Tibial artery (tissue), 4 donors: ENCODE data around the gene POLE.
A peak's percentile ranks its signal among the peaks of the same experiment; 100 is the strongest.

Experiments used
- DNase-seq, 2 donors: peaks; one replicate each; pipeline ENCODE4 v3.0.0-alpha.2; 2019
- H3K27ac ChIP-seq, 2 donors: fragments of 200-600 bp; sonication (generic) in 1 of 2; 1 replicate in 1 of 2; 2 replicates in 1 of 2; pipeline ENCODE4 v1.5.1; 2018 to 2019; ENCODE audit warnings: mild to moderate bottlenecking in 1 of 2
- H3K27me3 ChIP-seq, 2 donors: fragments of 200-600 bp; sonication (generic) in 1 of 2; one replicate each; pipeline versions ENCODE4 v1.5.1 to v1.6.0; 2016 to 2019
- H3K36me3 ChIP-seq, 3 donors: fragments of 200-600 bp; sonication (generic) in 2 of 3; one replicate each; pipeline ENCODE4 v1.5.1; 2016 to 2019; ENCODE audit warnings: mild to moderate bottlenecking in 2 of 3
- H3K4me1 ChIP-seq, 4 donors: fragments of 200-600 bp; sonication (generic) in 2 of 4; 1 replicate in 3 of 4; 2 replicates in 1 of 4; pipeline ENCODE4 v1.5.1; 2016 to 2019
- H3K4me3 ChIP-seq, 2 donors: fragments of 200-600 bp; sonication (generic) in 1 of 2; 1 replicate in 1 of 2; 2 replicates in 1 of 2; pipeline ENCODE4 v1.5.1; 2018 to 2019; ENCODE audit warnings: mild to moderate bottlenecking in 2 of 2
- H3K9me3 ChIP-seq, 3 donors: fragments of 200-600 bp; sonication (generic) in 1 of 3; one replicate each; pipeline ENCODE4 v1.5.1; 2016 to 2019
- intact Hi-C: fragments of 100-400 bp; cut with DNase I; formaldehyde crosslinking; loops from one replicate; pipeline ENCODE4 v1.15.0; 2023; ENCODE audit warnings: low total_unique reads
- TF ChIP-seq, protein P1 (sequence below), 2 experiments: fragments of 200-600 bp in 1 of 2; fragments of 450-650 bp in 1 of 2; IDR thresholded peaks; one replicate each; pipeline ENCODE4 v1.5.1; 2017 to 2019; ENCODE audit warnings: antibody characterized with exemption in 2 of 2, mild to moderate bottlenecking in 1 of 2, moderate library complexity in 1 of 2

POLE gene

GRCh38 chr12:132639956-132640520 is 47.1 kb downstream of the POLE start:
- Histone ChIP-seq H3K4me3 (no peak overlapping the region), H3K27me3 (no peaks in the 10 kb centered on the region), H3K27ac (no peak overlapping the region), H3K36me3 (peaks cover 61 to 95% (median 72%) of the 10 kb centered on the region in 3 donors), H3K9me3 (no peaks in the 10 kb centered on the region), H3K4me1 (no peaks in the 10 kb centered on the region)
- DNase-seq: peak in 1 of 2 donors; percentile 42
- TF ChIP-seq, protein P1, sequence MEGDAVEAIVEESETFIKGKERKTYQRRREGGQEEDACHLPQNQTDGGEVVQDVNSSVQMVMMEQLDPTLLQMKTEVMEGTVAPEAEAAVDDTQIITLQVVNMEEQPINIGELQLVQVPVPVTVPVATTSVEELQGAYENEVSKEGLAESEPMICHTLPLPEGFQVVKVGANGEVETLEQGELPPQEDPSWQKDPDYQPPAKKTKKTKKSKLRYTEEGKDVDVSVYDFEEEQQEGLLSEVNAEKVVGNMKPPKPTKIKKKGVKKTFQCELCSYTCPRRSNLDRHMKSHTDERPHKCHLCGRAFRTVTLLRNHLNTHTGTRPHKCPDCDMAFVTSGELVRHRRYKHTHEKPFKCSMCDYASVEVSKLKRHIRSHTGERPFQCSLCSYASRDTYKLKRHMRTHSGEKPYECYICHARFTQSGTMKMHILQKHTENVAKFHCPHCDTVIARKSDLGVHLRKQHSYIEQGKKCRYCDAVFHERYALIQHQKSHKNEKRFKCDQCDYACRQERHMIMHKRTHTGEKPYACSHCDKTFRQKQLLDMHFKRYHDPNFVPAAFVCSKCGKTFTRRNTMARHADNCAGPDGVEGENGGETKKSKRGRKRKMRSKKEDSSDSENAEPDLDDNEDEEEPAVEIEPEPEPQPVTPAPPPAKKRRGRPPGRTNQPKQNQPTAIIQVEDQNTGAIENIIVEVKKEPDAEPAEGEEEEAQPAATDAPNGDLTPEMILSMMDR (IDR thresholded peaks at IDR 0.05): no peak
- intact Hi-C loops: no loop called here

- TF ChIP-seq, protein P1 (IDR thresholded peaks at IDR 0.05): peak; percentile 10 to 45
- intact Hi-C loops: no loop called here
- Histone ChIP-seq H3K4me3 (no peak overlapping the region), H3K27me3 (no peaks in the 10 kb centered on the region), H3K36me3 (peaks cover 69 to 100% (median 84%) of the 10 kb centered on the region in 3 donors), H3K9me3 (no peaks in the 10 kb centered on the region), H3K27ac (no peak overlapping the region), H3K4me1 (no peaks in the 10 kb centered on the region)
- DNase-seq: peak in 1 of 2 donors; percentile 41
Measured at GRCh38 chr12:132638541-132639408, 48.4 kb downstream of the POLE start.

GRCh38 chr12:132637811-132638210 is 49.3 kb downstream of the POLE start:
- no peaks in the 10 kb centered on the region for H3K27me3 ChIP-seq
- TF ChIP-seq, protein P1 (IDR thresholded peaks at IDR 0.05): no peak
- intact Hi-C loops: no loop called here
- H3K9me3 ChIP-seq: no peaks in the 10 kb centered on the region
- DNase-seq: no peak
- H3K27ac ChIP-seq: no peak overlapping the region
- no peak overlapping the region for H3K4me3 ChIP-seq
- no peaks in the 10 kb centered on the region for H3K4me1 ChIP-seq
- H3K36me3 ChIP-seq: peaks cover 74 to 100% (median 85%) of the 10 kb centered on the region in 3 donors

DNA sequence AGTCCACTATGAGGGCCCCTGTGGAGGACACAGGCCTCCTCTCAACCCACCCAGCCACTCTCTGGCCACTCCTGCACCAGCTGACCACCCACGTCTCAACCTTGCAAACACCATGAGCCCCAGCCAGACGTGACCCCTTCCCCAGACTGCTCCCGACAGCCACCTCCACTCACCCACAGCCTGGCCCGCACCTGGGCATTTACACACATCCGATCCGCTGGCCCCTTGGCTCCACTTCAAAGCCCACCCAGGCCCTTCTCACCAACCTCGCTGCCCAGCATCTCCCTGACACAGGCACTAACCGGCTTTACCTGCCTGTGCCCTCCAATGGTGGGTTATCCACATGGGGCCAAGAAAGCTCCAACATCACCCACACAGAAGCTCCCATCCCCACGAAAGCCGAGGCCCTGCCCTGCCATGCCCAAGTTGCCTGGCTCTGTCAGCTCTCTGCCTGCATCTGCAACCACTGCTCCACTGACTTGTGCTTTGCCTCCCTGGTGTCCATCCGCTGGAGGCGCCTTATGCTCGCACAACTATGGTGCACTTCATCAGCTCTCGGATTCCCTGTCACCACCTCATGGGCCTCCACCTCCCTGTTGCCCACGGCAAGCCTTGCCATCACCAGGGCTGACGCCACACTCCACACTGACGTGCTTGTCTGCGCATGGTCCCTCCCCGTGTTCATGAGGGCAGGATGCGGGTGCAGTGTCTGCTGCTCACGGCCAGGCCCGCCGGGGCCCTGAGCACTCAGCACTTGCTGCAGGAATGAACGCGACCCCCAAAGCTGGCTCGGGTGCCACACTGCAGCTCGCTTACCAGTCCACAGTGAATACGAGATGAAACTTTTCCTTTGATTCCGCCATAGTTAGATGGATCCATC is 51.8 kb downstream of the POLE start:
- peak in 1 of 2 donors; percentile 44 for DNase-seq
- Histone ChIP-seq H3K4me1 (no peaks in the 10 kb centered on the region), H3K27ac (no peak overlapping the region), H3K9me3 (no peaks in the 10 kb centered on the region), H3K4me3 (no peak overlapping the region), H3K36me3 (peaks cover 78 to 100% (median 85%) of the 10 kb centered on the region in 3 donors), H3K27me3 (no peaks in the 10 kb centered on the region)
- TF ChIP-seq, protein P1 (IDR thresholded peaks at IDR 0.05): no peak
- intact Hi-C loops: no loop called here

DNA sequence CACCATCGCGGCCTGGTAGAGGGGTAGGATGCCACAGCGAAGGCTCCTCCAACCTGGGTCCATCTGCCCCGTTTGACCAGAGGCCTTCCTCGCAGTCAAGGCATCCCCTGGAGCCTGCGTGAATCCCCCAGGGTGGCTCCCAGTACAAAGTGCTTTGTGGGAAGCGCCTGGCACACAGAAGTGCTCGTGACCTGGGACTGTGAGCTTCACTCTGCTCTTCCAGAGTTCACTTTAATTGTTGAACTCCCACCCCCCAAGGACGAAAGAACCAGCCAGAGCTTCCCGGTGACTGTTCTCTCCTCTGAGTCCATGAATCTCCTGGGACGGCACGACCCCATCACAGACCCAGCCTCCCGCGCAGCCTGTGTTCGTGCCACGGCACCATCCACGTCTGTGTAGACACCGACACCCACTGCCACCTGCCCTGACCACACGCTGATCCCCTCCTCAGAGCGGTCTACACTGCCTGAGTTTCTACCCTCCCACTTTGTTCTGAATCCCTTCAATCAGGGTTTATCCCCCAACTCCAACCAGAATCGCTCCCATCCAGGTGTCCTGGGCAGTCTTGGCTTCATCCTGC is 52.6 kb downstream of the POLE start:
- no peak overlapping the region for H3K4me3 ChIP-seq
- no peaks in the 10 kb centered on the region for H3K27me3 ChIP-seq
- no peaks in the 10 kb centered on the region for H3K9me3 ChIP-seq
- H3K36me3 ChIP-seq: peaks cover 86 to 100% (median 93%) of the 10 kb centered on the region in 3 donors
- H3K4me1 ChIP-seq: no peaks in the 10 kb centered on the region
- intact Hi-C loops: no loop called here
- TF ChIP-seq, protein P1 (IDR thresholded peaks at IDR 0.05): no peak
- DNase-seq: peak in 1 of 2 donors; percentile 42
- no peak overlapping the region for H3K27ac ChIP-seq
